HepG2 (cell line): ENCODE data around the gene CAMSAP2. TPM values are rescaled to one million over a fixed set of nuclear protein-coding genes. Genes with fewer than 3 reads are reported as not detected.

Experiments
- ATAC-seq: fragments of 200-7000 bp; cut with Tn5 transposase; 3 replicates; pipeline ENCODE4 v1.9.1; 2020; ENCODE audit warnings: mild to moderate bottlenecking, moderate library complexity
- BruUV-seq: library from RNA; stranded (reverse); fragments of 400-500 nt; replicated peaks from 2 replicates; lab custom pipeline; 2021; lab: Mats Ljungman, UMichigan
- CTCF ChIA-PET: fragments of 300-600 bp; formaldehyde crosslinking; extraction: SDS; loops from one replicate; lab custom pipeline; 2021; ENCODE audit warnings: low total read pairs, inconsistent platforms, low intra/inter-chr PET ratio; lab: Yijun Ruan, JAX
- POLR2A ChIA-PET: fragments of 350-600 bp; sonication (Branson Sonifier 250); formaldehyde crosslinking; loops from one replicate; lab custom pipeline; 2020; ENCODE audit warnings: antibody characterized with exemption, inconsistent platforms; lab: Yijun Ruan, JAX
- DNase-seq: peaks from one replicate; pipeline ENCODE4 v3.0.0-alpha.2; 2015; ENCODE audit warnings: low spot score
- FAIRE-seq: peaks from 3 replicates; lab custom pipeline; 2011; peaks lifted over from hg19 to GRCh38; lab: Jason Lieb, UNC
- H2AFZ ChIP-seq: one replicate; pipeline ENCODE4 v1.6.1; 2011; ENCODE audit warnings: low read length, inconsistent platforms
- H3K27ac ChIP-seq: fragments of 300-600 bp; 3 replicates; pipeline ENCODE4 v1.8.0; 2011; ENCODE audit warnings: mixed run types, mild to moderate bottlenecking, mixed read lengths, low read length, inconsistent platforms; ENCODE audit not compliant: insufficient read depth; ENCODE audit errors: extremely low read length
- H3K27me3 ChIP-seq, 2 experiments: fragments of 200-600 bp in 1 of 2; 2 replicates in 1 of 2; 3 replicates in 1 of 2; pipeline versions ENCODE4 v1.6.0 to v1.8.0; 2011; ENCODE audit warnings: low read length in 2 of 2, mild to moderate bottlenecking in 2 of 2, moderate library complexity in 2 of 2, inconsistent platforms in 1 of 2; ENCODE audit not compliant: insufficient read depth in 2 of 2, control insufficient read depth in 1 of 2
- H3K36me3 ChIP-seq, 2 experiments: fragments of 200-600 bp in 1 of 2; replicated peaks in 1 of 2; 2 replicates in 1 of 2; 3 replicates in 1 of 2; pipeline versions ENCODE4 v1.5.1 to v1.8.0; 2011; ENCODE audit warnings: low read length in 2 of 2, inconsistent platforms in 1 of 2; ENCODE audit not compliant: insufficient read depth in 2 of 2, control insufficient read depth in 1 of 2
- H3K4me1 ChIP-seq: 2 replicates; pipeline ENCODE4 v1.5.1; 2012; ENCODE audit warnings: low read length, inconsistent platforms; ENCODE audit not compliant: insufficient read depth
- H3K4me2 ChIP-seq: 2 replicates; pipeline ENCODE4 v1.6.0; 2011; ENCODE audit warnings: low read depth, low read length, inconsistent platforms
- H3K4me3 ChIP-seq, 3 experiments: fragments of 200-600 bp in 1 of 3; sonication (generic), shearing (Covaris generic) in 1 of 3; replicated peaks in 1 of 3; 2 replicates each; pipeline ENCODE4 v1.5.1; 2011 to 2016; ENCODE audit warnings: low read length in 3 of 3, inconsistent platforms in 2 of 3, low read depth in 2 of 3, mild to moderate bottlenecking in 2 of 3, control low read depth in 1 of 3, mixed read lengths in 1 of 3; ENCODE audit not compliant: insufficient read depth in 1 of 3
- H3K79me2 ChIP-seq: one replicate; pipeline ENCODE4 v1.6.1; 2011; ENCODE audit warnings: low read length, inconsistent platforms; ENCODE audit not compliant: insufficient read depth
- H3K9ac ChIP-seq: 2 replicates; pipeline ENCODE4 v1.6.0; 2011; ENCODE audit warnings: mild to moderate bottlenecking, low read depth, low read length, inconsistent platforms; ENCODE audit not compliant: insufficient read depth
- H3K9me3 ChIP-seq: 2 replicates; pipeline ENCODE4 v1.5.1; 2012; ENCODE audit warnings: mild to moderate bottlenecking, low read length
- H4K20me1 ChIP-seq: 2 replicates; pipeline ENCODE4 v1.6.0; 2011; ENCODE audit warnings: inconsistent platforms, mild to moderate bottlenecking, low read length, moderate library complexity; ENCODE audit not compliant: insufficient read depth
- MAFG ChIP-seq: sonication (generic); formaldehyde crosslinking; IDR thresholded peaks from 2 replicates; pipeline ENCODE4 v1.5.1; 2020; ENCODE audit warnings: mild to moderate bottlenecking, missing genetic modification reagents
- MEIS1 ChIP-seq: sonication (generic); formaldehyde crosslinking; IDR thresholded peaks from 2 replicates; pipeline ENCODE4 v1.9.0; 2021; ENCODE audit warnings: mild to moderate bottlenecking, missing genetic modification reagents, moderate library complexity, borderline replicate concordance
- MXI1 ChIP-seq: IDR thresholded peaks from 3 replicates; pipeline ENCODE4 v1.6.1; 2012; ENCODE audit warnings: low read depth, low read length, inconsistent platforms, borderline replicate concordance
- NCOA2 ChIP-seq: sonication (generic); formaldehyde crosslinking; IDR thresholded peaks from 2 replicates; pipeline ENCODE4 v1.8.0; 2022; ENCODE audit warnings: inconsistent platforms
- RFX3 ChIP-seq: IDR thresholded peaks from 2 replicates; pipeline ENCODE4 v1.6.1; 2016; ENCODE audit warnings: missing biosample characterization, missing genetic modification reagents
- SATB2 ChIP-seq: sonication (generic); formaldehyde crosslinking; IDR thresholded peaks from 2 replicates; pipeline ENCODE4 v1.5.0; 2020; ENCODE audit warnings: missing genetic modification reagents
- ZNF143 ChIP-seq: sonication (generic); formaldehyde crosslinking; IDR thresholded peaks from 2 replicates; pipeline ENCODE4 v1.4.0; 2020; ENCODE audit warnings: missing genetic modification reagents
- WGBS: methylation state at CpG from one replicate; pipeline ENCODE4 v1.1.6; 2017; ENCODE audit warnings: low lambda C conversion rate; 5-methylcytosine and 5-hydroxymethylcytosine counted together
- in situ Hi-C: cut with HindIII; loops from 2 replicates; pipeline ENCODE4 v1.10.0; 2017; ENCODE audit warnings: low pct_unique_long_range_greater_than_20kb; ENCODE audit not compliant: extremely low pct_ligation_motif_present
- intact Hi-C: fragments of 100-400 bp; cut with micrococcal nuclease; formaldehyde crosslinking; loops from one replicate; pipeline ENCODE4 v1.10.0; 2022; ENCODE audit not compliant: unreplicated experiment
- polyA plus RNA-seq, 8 experiments: library from polyadenylated mRNA; depleted of rRNA in 3 of 8; stranded (reverse) in 7 of 8; unstranded in 1 of 8; fragments of >200 nt; fragmentation: Illumina TruSeq in 4 of 8; extraction: Trizol in 4 of 8; gene quantifications; 2 replicates each; pipeline versions ENCODE4 v1.2.1 to v1.2.3, GENCODE V29; 2011 to 2016; ENCODE audit warnings: low read depth in 4 of 8, missing spikeins in 1 of 8, mixed read lengths in 1 of 8; ENCODE audit not compliant: insufficient read depth in 1 of 8
- total RNA-seq, 5 experiments: library from RNA; depleted of rRNA; stranded (reverse); fragments of >200 nt; fragmentation: Illumina TruSeq; extraction: Trizol; gene quantifications; 2 replicates each; pipeline ENCODE4 v1.2.3, GENCODE V29; 2016; ENCODE audit warnings: low read depth in 1 of 5
- TF ChIP-seq, protein P1 (sequence below): sonication (generic); formaldehyde crosslinking; IDR thresholded peaks from 2 replicates; pipeline ENCODE4 v1.4.0; 2020; ENCODE audit warnings: mild to moderate bottlenecking, missing genetic modification reagents
- TF ChIP-seq, protein P2 (sequence below): sonication (generic); formaldehyde crosslinking; IDR thresholded peaks from 2 replicates; pipeline ENCODE4 v1.4.0; 2020; ENCODE audit warnings: mild to moderate bottlenecking, missing genetic modification reagents
- TF ChIP-seq, protein P3 (sequence below): sonication (generic); formaldehyde crosslinking; IDR thresholded peaks from 2 replicates; pipeline ENCODE4 v1.4.0; 2020; ENCODE audit warnings: missing genetic modification reagents, borderline replicate concordance

CAMSAP2 gene
- total and polyA plus RNA-seq, 2 of the 13 experiments (the other 11 are each of a cell fraction or from before 2014, with no cell fraction given): 3.4 to 8.2 TPM

GRCh38 chr1:200889571-200889970 lies 150.9 kb downstream of the CAMSAP2 start:
- H4K20me1 ChIP-seq: no peaks in the 10 kb centered on the region
- peaks cover 6% of the 10 kb centered on the region for H3K79me2 ChIP-seq
- DNase-seq (no peak), FAIRE-seq (no peak), ATAC-seq (no peak)
- in situ Hi-C loops (no loop called here), intact Hi-C loops (no loop called here)
- H3K27me3 ChIP-seq: no peaks in the 10 kb centered on the region
- WGBS: 81% methylated on average over 2 of the region's 2 CpGs
- no TSS peak for BruUV-seq
- H3K4me1 ChIP-seq: peaks cover 76% of the 10 kb centered on the region
- H3K4me3 ChIP-seq: no peak overlapping the region; a peak in 1 of 6 replicates
- no peaks in the 10 kb centered on the region for H3K9me3 ChIP-seq
- CTCF ChIA-PET: no interaction called here
- POLR2A ChIA-PET: interaction anchor here (1.7 to 2.9 kb wide), 5 partner anchors 7 to 18 kb away, joined by 7 to 40 read pairs (median 11); no protein-coding TSS in a partner anchor
- no peak for TF ChIP-seq RFX3 (CRISPR knock-in tag)
- TF ChIP-seq, protein P1, sequence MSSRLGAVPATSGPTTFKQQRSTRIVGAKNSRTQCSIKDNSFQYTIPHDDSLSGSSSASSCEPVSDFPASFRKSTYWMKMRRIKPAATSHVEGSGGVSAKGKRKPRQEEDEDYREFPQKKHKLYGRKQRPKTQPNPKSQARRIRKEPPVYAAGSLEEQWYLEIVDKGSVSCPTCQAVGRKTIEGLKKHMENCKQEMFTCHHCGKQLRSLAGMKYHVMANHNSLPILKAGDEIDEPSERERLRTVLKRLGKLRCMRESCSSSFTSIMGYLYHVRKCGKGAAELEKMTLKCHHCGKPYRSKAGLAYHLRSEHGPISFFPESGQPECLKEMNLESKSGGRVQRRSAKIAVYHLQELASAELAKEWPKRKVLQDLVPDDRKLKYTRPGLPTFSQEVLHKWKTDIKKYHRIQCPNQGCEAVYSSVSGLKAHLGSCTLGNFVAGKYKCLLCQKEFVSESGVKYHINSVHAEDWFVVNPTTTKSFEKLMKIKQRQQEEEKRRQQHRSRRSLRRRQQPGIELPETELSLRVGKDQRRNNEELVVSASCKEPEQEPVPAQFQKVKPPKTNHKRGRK (CRISPR knock-in tag): no peak
- H3K9ac ChIP-seq: no peak overlapping the region
- H3K27ac ChIP-seq: no peak overlapping the region
- no peak overlapping the region for H2AFZ ChIP-seq
- H3K36me3 ChIP-seq: no peaks in the 10 kb centered on the region
- peak overlapping the region; percentile 94; the same call in 1 of the 2 replicates for H3K4me2 ChIP-seq

GRCh38 chr1:200890027-200890426 lies 151.3 kb downstream of the CAMSAP2 start:
- Histone ChIP-seq H3K27ac (no peak overlapping the region), H3K79me2 (peaks cover 10% of the 10 kb centered on the region), H4K20me1 (no peaks in the 10 kb centered on the region), H3K4me3 (no peak overlapping the region), H2AFZ (no peak overlapping the region), H3K9me3 (no peaks in the 10 kb centered on the region), H3K4me1 (peaks cover 80% of the 10 kb centered on the region), H3K9ac (no peak overlapping the region), H3K4me2 (peak overlapping the region; percentile 92; the same call in 1 of the 2 replicates), H3K27me3 (no peaks in the 10 kb centered on the region), H3K36me3 (no peaks in the 10 kb centered on the region)
- FAIRE-seq: no peak
- CTCF ChIA-PET: interaction anchor here (1.4 to 2.2 kb wide), 2 partner anchors 18 to 80 kb away, joined by 7 to 14 read pairs; no protein-coding TSS in a partner anchor
- intact Hi-C loops (loop anchor here (2.0 to 10.0 kb wide), 3 partner anchors 132 to 225 kb away; partner anchors contain the start of genes CACNA1S and KIF21B), in situ Hi-C loops (loop anchor here (5.0 kb wide), 2 partner anchors 82 to 152 kb away; no protein-coding TSS in a partner anchor)
- DNase-seq: no peak
- no peak for ATAC-seq
- WGBS: 94% methylated on average over 15 of the region's 15 CpGs
- no TSS peak for BruUV-seq
- POLR2A ChIA-PET: interaction anchor here (0.8 to 3.7 kb wide), 5 partner anchors 10 to 27 kb away, joined by 3 to 35 read pairs (median 13); no protein-coding TSS in a partner anchor
- TF ChIP-seq, protein P2, sequence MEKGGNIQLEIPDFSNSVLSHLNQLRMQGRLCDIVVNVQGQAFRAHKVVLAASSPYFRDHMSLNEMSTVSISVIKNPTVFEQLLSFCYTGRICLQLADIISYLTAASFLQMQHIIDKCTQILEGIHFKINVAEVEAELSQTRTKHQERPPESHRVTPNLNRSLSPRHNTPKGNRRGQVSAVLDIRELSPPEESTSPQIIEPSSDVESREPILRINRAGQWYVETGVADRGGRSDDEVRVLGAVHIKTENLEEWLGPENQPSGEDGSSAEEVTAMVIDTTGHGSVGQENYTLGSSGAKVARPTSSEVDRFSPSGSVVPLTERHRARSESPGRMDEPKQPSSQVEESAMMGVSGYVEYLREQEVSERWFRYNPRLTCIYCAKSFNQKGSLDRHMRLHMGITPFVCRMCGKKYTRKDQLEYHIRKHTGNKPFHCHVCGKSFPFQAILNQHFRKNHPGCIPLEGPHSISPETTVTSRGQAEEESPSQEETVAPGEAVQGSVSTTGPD (CRISPR knock-in tag): no peak
- TF ChIP-seq MXI1 (no peak), MAFG (CRISPR knock-in tag) (no peak), MEIS1 (CRISPR knock-in tag) (no peak), SATB2 (no peak), NCOA2 (CRISPR knock-in tag) (no peak), ZNF143 (no peak)
- TF ChIP-seq, protein P3, sequence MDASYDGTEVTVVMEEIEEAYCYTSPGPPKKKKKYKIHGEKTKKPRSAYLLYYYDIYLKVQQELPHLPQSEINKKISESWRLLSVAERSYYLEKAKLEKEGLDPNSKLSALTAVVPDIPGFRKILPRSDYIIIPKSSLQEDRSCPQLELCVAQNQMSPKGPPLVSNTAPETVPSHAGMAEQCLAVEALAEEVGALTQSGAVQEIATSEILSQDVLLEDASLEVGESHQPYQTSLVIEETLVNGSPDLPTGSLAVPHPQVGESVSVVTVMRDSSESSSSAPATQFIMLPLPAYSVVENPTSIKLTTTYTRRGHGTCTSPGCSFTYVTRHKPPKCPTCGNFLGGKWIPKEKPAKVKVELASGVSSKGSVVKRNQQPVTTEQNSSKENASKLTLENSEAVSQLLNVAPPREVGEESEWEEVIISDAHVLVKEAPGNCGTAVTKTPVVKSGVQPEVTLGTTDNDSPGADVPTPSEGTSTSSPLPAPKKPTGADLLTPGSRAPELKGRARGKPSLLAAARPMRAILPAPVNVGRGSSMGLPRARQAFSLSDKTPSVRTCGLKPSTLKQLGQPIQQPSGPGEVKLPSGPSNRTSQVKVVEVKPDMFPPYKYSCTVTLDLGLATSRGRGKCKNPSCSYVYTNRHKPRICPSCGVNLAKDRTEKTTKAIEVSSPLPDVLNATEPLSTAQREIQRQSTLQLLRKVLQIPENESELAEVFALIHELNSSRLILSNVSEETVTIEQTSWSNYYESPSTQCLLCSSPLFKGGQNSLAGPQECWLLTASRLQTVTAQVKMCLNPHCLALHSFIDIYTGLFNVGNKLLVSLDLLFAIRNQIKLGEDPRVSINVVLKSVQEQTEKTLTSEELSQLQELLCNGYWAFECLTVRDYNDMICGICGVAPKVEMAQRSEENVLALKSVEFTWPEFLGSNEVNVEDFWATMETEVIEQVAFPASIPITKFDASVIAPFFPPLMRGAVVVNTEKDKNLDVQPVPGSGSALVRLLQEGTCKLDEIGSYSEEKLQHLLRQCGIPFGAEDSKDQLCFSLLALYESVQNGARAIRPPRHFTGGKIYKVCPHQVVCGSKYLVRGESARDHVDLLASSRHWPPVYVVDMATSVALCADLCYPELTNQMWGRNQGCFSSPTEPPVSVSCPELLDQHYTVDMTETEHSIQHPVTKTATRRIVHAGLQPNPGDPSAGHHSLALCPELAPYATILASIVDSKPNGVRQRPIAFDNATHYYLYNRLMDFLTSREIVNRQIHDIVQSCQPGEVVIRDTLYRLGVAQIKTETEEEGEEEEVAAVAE (CRISPR knock-in tag): no peak
